ENCODE measurements around the gene SCGB2A2. TPM values are rescaled to one million over a fixed set of nuclear protein-coding genes. Genes with fewer than 3 reads are reported as not detected.

SCGB2A2 gene
- total RNA-seq, result not detected in 2 replicates

DNA sequence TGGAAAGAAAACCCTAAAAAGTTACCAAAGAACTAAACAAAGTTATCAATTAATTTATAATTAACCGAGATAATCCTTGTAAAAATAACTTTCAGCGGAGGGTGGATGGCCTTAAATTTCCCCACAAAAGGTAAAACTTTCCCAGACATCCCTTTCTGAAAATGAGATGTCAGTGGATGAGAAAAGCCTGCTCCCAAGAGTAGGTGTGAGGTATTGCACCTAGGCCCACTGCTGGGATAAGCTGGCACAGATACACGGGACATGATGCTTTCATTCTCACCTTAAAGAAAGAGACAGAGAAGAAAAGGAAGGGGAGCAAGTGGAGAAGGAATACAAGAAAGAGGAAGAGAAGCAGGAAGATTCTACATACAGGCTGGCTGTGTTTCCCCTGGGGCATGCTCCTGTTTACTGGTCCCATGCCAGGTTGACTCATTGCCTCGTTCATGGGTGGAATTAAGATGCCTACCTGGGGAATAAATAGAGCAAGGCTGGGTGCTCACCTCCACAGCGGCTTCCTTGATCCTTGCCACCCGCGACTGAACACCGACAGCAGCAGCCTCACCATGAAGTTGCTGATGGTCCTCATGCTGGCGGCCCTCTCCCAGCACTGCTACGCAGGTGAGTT is at the start of gene SCGB2A2:
Gene SCGB2A2 (plus strand): TSS at position 505 of the 625 bp plus-strand sequence. CDS start 59 bp downstream, at position 564.
- TF ChIP-seq, protein P1, sequence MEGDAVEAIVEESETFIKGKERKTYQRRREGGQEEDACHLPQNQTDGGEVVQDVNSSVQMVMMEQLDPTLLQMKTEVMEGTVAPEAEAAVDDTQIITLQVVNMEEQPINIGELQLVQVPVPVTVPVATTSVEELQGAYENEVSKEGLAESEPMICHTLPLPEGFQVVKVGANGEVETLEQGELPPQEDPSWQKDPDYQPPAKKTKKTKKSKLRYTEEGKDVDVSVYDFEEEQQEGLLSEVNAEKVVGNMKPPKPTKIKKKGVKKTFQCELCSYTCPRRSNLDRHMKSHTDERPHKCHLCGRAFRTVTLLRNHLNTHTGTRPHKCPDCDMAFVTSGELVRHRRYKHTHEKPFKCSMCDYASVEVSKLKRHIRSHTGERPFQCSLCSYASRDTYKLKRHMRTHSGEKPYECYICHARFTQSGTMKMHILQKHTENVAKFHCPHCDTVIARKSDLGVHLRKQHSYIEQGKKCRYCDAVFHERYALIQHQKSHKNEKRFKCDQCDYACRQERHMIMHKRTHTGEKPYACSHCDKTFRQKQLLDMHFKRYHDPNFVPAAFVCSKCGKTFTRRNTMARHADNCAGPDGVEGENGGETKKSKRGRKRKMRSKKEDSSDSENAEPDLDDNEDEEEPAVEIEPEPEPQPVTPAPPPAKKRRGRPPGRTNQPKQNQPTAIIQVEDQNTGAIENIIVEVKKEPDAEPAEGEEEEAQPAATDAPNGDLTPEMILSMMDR (IDR thresholded peaks at IDR 0.05; ENCODE audit: insufficient read depth, low read depth, low read length), result peak; percentile 12
- DNase-seq (ENCODE audit: low read depth), result no peak
- H3K4me3 ChIP-seq (ENCODE audit: low read depth, low read length), result no peak within 1 kb of the TSS

DNA sequence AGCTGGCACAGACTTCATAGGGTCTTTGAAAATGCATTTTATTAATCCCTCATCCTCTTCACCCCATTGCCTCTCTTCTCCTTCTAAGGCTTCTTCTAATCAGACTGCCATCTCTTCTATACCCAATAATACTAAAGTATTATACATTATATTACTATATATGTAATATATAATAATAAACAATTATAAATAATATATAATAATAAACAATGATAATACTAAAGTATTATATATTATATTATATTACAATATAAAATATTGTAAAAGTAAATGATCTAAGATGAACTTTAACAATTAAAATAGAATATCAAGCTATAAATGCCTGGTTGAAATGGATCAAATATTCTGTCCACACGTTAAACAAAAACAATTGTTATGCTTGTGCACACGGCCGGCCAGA is 48.5 kb upstream of the SCGB2A2 start:
- TF ChIP-seq, protein P1 (IDR thresholded peaks at IDR 0.05; ENCODE audit: insufficient read depth, low read depth, low read length), result no peak
- no peak for DNase-seq (ENCODE audit: low read depth)
- H3K4me3 ChIP-seq (ENCODE audit: low read depth, low read length), result no peak overlapping the region

DNA sequence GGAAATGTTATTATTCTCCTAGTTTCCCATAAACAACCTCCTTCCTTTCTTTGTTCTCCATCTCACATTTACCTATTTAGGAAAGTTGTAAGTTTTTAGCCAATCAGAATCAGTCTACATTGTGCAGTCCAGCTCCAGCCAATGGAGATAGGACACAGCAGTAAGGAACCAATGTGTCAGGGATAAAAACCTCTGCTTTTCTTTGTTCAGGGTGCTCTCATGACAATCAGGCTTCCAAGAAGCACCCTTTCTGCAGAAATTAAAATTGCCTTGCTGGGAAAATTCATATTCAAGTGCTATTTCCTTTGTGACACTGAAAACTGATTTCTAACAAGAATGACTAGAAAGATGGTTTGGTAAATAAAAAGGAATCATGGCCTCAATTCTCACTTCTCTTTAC is 46.9 kb upstream of the SCGB2A2 start:
- H3K4me3 ChIP-seq (ENCODE audit: low read depth, low read length), result no peak overlapping the region
- no peak for DNase-seq (ENCODE audit: low read depth)
- TF ChIP-seq, protein P1 (IDR thresholded peaks at IDR 0.05; ENCODE audit: insufficient read depth, low read depth, low read length), result no peak

DNA sequence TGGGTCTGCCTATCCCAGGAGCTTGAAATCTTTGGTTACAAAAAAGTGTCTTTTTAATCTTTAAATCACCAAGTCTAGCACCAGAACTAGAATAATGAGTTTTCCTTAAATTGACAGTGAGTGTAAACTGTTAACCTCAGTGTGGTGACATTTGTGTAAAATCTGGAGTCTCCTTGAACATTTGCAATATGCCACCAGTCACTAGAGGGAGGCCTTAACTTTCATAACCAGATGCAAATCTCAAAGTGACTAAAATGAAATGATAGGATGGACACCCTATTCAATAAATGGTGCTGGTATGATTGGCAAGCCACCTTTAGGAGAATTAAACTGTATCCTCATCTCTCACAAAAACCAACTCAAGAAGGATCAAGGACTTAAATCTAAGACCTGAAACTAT is 36.2 kb upstream of the SCGB2A2 start:
- H3K4me3 ChIP-seq (ENCODE audit: low read depth, low read length), result no peak overlapping the region
- TF ChIP-seq, protein P1 (IDR thresholded peaks at IDR 0.05; ENCODE audit: insufficient read depth, low read depth, low read length), result peak; percentile 7
- no peak for DNase-seq (ENCODE audit: low read depth)

DNA sequence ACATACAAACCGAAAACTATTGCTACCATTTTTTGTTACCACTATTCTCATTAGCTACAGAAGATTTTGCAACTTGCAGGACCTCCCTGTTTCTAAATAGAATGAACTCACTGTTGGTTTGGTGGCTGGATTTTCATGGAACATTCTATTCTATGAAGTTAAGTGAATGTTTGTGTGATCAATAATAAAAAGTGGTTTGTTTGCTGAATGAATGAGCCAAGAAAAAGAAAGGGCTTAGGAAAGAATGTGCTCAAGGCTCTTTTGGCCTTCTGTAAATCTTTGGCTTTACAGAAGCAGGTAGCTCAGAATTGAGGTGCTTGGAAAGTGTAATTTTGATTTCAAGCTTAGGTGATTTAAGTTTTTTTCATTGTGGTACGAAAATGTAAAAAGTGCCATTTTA is 33.8 kb upstream of the SCGB2A2 start:
- TF ChIP-seq, protein P1 (IDR thresholded peaks at IDR 0.05; ENCODE audit: insufficient read depth, low read depth, low read length), result no peak
- DNase-seq (ENCODE audit: low read depth), result no peak
- no peak overlapping the region for H3K4me3 ChIP-seq (ENCODE audit: low read depth, low read length)

DNA sequence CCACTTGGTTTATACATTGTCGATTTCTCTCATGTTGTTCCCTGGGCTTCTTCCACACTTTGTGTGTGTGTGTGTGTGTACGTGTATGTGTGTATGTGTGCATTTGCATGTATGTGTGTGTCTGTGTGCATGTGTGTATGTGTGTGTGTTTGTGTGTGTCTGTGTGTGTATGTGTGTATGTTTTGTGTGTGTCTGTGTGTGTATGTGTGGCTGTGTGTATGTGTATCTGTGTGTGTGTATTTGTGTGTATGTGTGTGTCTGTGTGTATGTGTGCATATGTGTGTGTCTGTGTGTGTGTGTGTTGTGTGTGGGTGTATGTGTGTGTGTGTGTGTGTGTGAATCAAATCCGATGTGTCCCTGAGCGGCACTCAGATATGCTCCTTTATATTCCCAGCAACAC is 32.5 kb upstream of the SCGB2A2 start:
- TF ChIP-seq, protein P1 (IDR thresholded peaks at IDR 0.05; ENCODE audit: insufficient read depth, low read depth, low read length), result no peak
- DNase-seq (ENCODE audit: low read depth), result no peak
- H3K4me3 ChIP-seq (ENCODE audit: low read depth, low read length), result no peak overlapping the region

DNA sequence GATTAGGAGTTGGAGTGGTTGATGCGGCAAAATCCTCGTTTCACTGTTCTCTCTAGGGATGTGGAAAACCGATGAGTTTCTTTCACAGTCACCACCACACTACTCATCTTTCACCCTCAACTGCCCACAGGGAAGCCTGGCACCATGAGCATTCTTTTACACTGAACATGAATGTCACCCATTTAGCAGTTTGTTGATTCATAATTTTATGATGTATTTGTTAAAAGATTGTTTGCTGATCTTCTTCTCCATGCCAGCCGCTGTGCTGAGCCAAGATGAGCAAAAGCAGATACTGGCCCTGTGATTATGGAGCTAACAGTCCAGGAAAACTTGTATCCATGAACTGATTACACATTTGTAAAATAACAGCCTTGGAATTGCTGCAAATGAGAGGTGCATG is 31.8 kb upstream of the SCGB2A2 start:
- TF ChIP-seq, protein P1 (IDR thresholded peaks at IDR 0.05; ENCODE audit: insufficient read depth, low read depth, low read length), result no peak
- no peak for DNase-seq (ENCODE audit: low read depth)

More for the DNA sequence above, 31.8 kb upstream of the SCGB2A2 start:
- H3K4me3 ChIP-seq (ENCODE audit: low read depth, low read length), result no peak overlapping the region

Measured in fibroblast of villous mesenchyme (primary cell).